DMS 273 (cell line): ENCODE data around the gene CCDC92.
A peak's percentile ranks its signal among the peaks of the same experiment; 100 is the strongest.

ENCODE experiments used
- DNase-seq: peaks from one replicate; lab custom pipeline; 2025; ENCODE audit not compliant: unreplicated experiment; lab: John Stamatoyannopoulos, UW

The CCDC92 gene

GRCh38 chr12:123937707-123938591, 34.7 kb downstream of the CCDC92 start:
- no peak for DNase-seq

- DNase-seq, result no peak
These were observed 35.5 kb downstream of the CCDC92 start for GRCh38 chr12:123936956-123937706.

- DNase-seq, result no peak
These were observed 36.2 kb downstream of the CCDC92 start for GRCh38 chr12:123936471-123936870.

DNA sequence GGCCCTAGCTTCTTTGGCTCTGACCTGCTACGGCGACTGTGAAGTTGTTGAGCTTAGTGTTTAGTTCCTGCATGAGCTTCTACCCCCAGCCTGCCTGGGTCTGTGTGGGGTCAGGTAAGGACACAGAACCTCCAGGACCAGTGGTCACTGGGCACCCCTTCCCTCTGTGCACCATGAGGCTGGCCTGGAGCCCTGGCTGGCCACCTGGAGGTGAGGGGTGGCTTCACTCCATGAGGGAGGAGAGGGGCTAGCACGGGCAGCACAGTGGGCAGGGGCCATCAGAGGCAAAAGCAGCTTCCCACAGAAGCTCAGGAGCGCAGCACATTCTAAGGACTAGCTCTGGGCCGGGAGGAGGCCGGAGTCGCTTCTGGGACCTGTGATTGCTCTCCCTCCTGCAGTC, 36.7 kb downstream of the CCDC92 start:
- DNase-seq, result no peak

DNA sequence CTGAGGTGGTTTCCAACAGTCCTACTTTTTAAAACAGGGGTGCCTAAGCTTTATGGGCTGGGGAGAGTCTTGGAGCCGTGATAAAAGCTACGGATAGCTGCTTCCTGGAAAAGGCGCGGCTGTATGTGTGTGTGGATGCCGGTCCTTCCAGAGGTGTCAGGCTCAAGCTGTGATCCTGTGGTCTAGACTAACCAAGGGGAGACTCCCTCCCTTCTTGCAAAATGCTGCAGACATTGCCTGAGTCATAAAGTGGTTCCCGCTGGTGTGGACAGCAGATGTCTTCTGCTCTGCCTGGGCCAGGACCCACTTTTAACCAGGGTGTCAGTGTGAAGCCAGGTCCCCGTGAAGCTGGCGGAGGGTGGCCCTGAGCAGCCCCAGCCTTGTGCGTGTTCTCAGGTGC, 37.8 kb downstream of the CCDC92 start:
- no peak for DNase-seq

GRCh38 chr12:123934016-123934620, 38.5 kb downstream of the CCDC92 start:
- DNase-seq, result no peak

DNA sequence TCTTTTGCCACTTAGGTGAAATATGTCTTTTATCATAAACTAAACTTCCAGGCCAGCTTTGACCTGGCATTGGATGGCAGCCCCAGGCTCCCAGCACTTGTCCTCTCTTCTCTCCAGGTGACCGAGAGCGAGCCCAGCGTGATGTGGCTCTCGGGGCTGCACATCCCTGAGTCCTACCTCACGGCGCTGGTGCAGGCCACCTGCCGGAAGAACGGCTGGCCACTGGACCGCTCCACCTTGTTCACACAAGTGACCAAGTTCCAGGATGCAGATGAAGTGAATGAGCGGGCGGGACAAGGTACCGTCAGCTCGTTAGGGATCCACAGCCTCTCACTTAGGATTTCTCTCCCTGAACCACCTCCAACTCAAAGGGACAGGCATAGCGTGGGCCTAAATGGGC, 39.4 kb downstream of the CCDC92 start:
- DNase-seq, result no peak

DNA sequence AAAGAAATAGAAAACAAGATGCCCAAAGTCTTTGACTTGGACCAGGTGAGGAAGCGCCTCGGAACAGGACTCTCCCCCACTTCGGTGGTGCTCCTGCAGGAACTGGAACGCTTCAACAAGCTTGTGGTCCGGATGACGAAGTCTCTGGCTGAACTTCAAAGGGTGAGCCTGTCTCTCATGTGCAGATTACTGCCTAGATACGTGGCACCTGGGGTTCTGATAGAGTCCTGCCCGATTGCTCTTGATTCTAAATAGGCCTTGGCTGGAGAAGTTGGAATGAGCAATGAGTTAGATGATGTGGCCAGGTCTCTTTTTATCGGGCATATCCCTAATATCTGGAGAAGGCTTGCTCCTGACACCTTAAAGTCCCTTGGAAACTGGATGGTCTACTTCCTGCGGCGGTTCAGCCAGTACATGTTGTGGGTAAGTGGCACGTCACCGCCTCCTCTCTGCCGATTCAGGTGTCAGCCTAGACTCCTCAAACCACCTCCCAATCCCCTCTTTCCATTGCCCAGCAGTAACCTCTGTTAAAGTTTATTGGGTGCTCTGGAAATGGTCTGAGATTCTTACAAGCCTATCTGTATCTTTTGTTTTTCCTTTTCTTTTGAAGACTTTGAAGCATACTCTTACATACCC, 40.8 kb downstream of the CCDC92 start:
- DNase-seq, result no peak

DNA sequence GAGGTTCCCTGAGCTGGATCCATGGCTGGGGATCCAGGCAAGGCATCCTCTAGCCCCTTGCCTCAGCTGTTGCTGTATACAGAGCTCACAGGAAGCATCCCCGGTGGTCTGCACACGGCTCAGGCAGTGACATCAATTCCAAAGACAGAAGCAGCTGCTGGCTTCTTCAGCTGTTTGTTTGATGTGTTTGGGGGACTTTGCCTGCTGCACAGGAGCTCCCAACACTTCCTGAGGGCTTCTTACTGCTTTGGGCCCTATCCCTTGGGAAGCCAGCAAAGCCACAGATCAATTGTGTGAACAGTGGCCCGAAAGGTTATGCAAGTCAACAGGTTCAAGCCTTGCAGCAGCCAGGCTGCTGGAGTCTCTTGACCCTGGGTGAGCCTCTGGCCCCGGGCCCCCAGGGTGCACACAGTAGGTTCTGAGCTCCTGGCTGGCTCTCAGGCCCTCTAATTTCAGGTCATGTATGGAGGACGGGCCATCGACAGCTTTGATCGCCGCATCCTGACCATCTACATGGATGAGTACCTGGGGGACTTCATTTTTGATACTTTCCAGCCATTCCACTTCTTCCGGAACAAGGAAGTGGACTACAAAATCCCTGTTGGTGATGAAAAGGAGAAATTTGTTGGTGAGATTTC, 42.6 kb downstream of the CCDC92 start:
- DNase-seq, result no peak

DNA sequence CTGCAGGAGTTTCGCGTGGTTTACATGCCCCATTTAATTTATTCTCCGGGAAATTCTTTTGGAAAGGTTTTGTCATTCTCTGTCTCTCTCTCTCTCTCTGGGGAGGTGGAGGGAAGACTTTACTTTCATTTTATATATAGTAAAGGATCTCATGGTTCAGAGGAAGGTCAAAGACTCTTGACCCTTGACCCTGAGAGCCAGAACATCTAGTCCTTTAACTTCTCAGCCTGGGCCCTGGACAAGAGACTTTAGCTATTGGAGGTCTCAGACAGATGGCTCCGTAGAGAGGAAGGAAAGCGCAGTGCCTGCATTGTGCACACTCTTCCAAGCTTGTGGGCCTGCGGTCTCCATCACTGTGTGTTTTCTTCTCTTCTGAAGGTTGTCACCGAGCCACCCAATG, 43.7 kb downstream of the CCDC92 start:
- no peak for DNase-seq

- no peak for DNase-seq
These were observed 44.3 kb downstream of the CCDC92 start for GRCh38 chr12:123928274-123928865.

DNA sequence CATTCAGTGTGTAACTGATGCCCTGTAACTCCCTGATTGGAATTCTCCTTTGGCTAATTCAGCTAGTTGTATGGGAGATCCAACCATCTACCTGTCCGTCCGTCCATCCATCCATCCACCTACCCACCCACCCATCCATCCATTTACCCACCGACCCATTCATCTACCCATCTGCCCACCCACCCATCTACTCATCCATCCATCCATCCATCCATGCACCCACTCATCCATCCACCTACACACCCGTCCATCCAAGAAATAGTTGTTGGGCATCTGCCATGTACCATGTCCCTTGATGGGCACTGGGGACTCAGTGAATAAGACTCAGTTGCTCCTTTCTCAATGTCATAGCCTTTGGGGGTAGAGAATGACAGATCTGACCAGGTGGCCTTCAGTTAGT, 48.1 kb downstream of the CCDC92 start:
- DNase-seq, result no peak

DNA sequence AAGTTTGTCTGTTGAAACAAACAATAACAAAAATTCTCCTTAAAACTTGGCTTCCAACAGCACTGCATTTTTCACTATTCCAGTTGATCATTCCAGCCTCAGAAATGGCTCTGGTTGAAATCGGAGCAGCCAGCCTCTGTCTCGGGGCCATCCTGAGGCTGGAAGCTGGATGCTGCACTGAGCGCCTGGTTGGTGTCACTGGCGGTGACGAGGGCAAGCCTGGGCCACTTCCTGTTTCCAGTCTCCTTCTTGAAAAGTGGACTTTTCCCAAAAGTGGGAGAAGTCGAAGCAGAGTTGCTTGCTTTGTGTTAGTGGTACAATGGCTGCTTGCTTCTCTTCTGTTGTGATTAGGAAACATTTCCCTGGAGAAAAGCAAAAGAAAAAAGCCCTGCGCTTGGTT, 48.7 kb downstream of the CCDC92 start:
- no peak for DNase-seq

DNA sequence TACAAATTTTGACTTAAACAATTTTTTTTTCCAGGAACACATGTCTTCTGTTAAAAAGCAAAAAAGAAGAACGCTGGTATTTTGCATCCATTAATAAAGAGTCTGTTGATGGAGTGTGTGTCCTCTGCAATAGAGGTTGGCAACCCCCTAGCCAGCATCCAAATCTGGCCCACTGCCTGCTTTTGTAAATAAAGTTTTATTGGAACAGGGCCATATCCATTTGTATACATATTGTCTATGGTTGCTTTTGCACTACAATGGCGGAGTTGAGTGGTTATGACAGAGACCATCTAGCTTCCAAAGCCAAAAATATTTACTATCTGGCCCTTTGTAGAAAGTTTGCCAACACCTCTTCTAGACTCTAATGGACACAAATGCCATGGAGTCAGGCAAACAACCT, 49.6 kb downstream of the CCDC92 start:
- DNase-seq, result no peak

- no peak for DNase-seq
These were observed 52.7 kb downstream of the CCDC92 start for GRCh38 chr12:123919980-123920360.

DNA sequence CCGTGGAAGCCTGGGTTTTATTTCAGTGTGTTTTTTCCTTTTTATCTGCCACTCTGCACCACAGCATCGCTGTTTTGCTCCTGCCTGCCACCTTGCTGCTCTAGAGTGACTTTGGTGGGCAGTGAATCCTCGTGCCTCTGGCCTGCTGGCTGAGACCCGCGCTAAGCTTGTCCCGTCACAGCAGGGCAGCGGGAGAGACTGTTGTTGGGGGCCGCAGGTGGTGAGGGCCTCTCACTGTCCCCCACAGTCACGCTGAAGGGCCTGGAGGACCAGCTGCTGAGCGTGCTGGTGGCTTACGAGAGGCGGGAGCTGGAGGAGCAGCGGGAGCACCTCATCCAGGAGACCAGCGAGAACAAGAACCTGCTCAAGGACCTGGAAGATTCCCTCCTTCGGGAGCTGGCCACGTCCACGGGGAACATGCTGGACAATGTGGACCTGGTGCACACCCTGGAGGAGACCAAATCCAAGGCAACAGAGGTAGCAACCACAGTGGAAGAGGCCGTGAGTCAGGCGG, 55.2 kb downstream of the CCDC92 start:
- no peak for DNase-seq

DNA sequence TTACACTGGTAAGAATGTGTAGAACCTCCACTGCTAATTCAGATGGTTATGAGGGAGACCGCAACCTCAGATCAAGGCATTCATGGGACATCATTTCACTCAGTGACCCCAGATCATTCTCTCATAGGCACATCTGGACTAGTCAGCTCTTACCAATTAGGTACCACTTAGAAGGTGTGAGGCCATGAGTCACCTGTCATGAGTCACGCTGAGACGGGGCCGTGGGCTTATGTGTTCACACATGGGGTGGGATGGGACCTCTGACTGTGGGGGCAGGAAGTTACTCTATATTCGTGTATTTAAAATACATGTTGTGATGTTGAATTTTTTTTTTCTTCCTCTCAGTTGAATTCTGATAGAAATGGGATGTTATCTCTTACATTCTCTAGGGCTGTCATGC, 55.9 kb downstream of the CCDC92 start:
- no peak for DNase-seq

GRCh38 chr12:123914726-123915333, 57.8 kb downstream of the CCDC92 start:
- DNase-seq, result no peak

DNA sequence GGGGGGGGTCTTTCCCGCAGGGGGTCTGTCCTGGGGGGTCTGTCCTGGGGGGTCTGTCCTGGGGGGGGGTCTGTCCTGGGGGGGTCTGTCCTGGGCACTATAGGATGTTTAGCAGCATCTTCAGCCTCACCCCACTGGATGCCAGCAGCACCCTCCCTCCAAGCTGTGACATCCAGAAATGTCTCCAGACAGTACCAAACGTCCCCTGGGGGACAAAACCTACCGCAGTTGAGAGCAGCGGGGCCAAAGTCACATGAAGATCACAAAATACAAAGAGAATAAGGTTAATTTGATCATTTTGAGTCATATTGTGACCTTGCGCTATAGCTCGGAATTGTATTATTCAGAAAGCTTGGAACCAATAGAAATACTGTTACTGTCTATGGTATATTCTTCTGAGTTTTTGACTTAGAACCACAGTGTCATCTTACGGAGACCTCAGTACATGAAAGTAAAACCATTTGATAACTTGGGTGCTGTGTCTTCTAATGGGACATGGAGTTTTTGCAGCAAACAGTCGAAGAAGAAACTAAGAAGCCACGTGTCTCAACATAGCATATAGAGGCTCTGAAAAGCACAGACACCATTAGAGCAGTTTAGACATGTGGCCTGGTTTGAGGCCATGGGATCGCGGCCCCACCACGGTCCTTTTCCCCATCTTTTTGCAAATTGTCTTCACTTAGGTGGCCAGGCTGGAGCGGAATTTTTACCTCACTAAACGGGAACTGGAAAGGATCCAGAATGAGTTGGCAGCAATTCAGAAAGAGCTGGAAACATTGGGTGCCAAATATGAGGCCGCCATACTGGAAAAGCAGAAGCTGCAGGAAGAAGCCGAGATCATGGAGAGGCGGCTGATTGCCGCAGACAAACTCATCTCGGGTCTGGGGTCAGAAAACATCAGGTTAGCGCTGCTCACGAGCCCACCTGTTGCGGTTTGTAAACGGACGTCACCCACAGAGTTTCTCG, 59.9 kb downstream of the CCDC92 start:
- peak; percentile 34 for DNase-seq
